WTC11 (cell line): Measurements from ENCODE around the gene SHANK2. TPM values are rescaled to one million over a fixed set of nuclear protein-coding genes. Genes with fewer than 3 reads are reported as not detected.

Source experiments
- ATAC-seq: fragments of 200-7000 bp; cut with Tn5 transposase; 2 replicates; pipeline ENCODE4 v1.10.0; 2021; ENCODE audit warnings: mild to moderate bottlenecking, moderate library complexity
- CTCF ChIA-PET: fragments of 300-600 bp; sonication (Branson Sonifier 250); formaldehyde crosslinking; loops from one replicate; lab custom pipeline; 2021; ENCODE audit warnings: antibody characterized with exemption; lab: Charles Lee
- POLR2A ChIA-PET: fragments of 350-600 bp; sonication (Branson Sonifier 250); formaldehyde crosslinking; loops from one replicate; lab custom pipeline; 2021; ENCODE audit warnings: antibody characterized with exemption; lab: Charles Lee
- DNase-seq: peaks from one replicate; pipeline ENCODE4 v3.0.0; 2021; ENCODE audit warnings: low spot score
- H3K27ac Mint-ChIP-seq: 2 replicates; pipeline ENCODE4 v1.8.0; 2021; ENCODE audit warnings: mixed read lengths
- H3K27me3 Mint-ChIP-seq: 2 replicates; pipeline ENCODE4 v1.8.0; 2021; ENCODE audit warnings: low read depth, mild to moderate bottlenecking, moderate library complexity, mixed read lengths
- H3K36me3 Mint-ChIP-seq: 2 replicates; pipeline ENCODE4 v1.8.0; 2021; ENCODE audit warnings: mixed read lengths
- H3K4me1 Mint-ChIP-seq: 2 replicates; pipeline ENCODE4 v1.8.0; 2022; ENCODE audit warnings: mixed read lengths
- H3K4me3 Mint-ChIP-seq: 2 replicates; pipeline ENCODE4 v1.8.0; 2021; ENCODE audit warnings: mild to moderate bottlenecking, moderate library complexity, mixed read lengths
- H3K9me3 Mint-ChIP-seq: 2 replicates; pipeline ENCODE4 v1.8.0; 2021; ENCODE audit warnings: mixed read lengths
- AFF4 ChIP-seq: sonication (generic); formaldehyde crosslinking; IDR thresholded peaks from 2 replicates; pipeline ENCODE4 v1.8.1; 2023; ENCODE audit warnings: mild to moderate bottlenecking, missing genetic modification reagents, borderline replicate concordance
- CDX4 ChIP-seq: fragments of 250-450 bp; sonication (Bioruptor Pico); IDR thresholded peaks from 2 replicates; pipeline ENCODE4 v1.9.0; 2021; ENCODE audit warnings: moderate library complexity, mild to moderate bottlenecking, inconsistent platforms, borderline replicate concordance
- FOXJ3 ChIP-seq: sonication (generic); formaldehyde crosslinking; IDR thresholded peaks from 2 replicates; pipeline ENCODE4 v1.9.0; 2021; ENCODE audit warnings: missing genetic modification reagents, mild to moderate bottlenecking, borderline replicate concordance
- GABPB1 ChIP-seq: sonication (generic); formaldehyde crosslinking; IDR thresholded peaks from 2 replicates; pipeline ENCODE4 v1.8.1; 2023; ENCODE audit warnings: mild to moderate bottlenecking, missing genetic modification reagents
- GRHL2 ChIP-seq: fragments of 250-450 bp; sonication (Bioruptor Pico); IDR thresholded peaks from 2 replicates; pipeline ENCODE4 v1.8.0; 2022; ENCODE audit warnings: mild to moderate bottlenecking, moderate library complexity; ENCODE audit not compliant: insufficient replicate concordance, severe bottlenecking
- IRF2 ChIP-seq: sonication (generic); formaldehyde crosslinking; IDR thresholded peaks from 2 replicates; pipeline ENCODE4 v1.8.0; 2022; ENCODE audit warnings: low read depth, missing genetic modification reagents, borderline replicate concordance
- JAZF1 ChIP-seq: fragments of 250-450 bp; sonication (Bioruptor Pico); IDR thresholded peaks from 2 replicates; pipeline ENCODE4 v1.9.0; 2021; ENCODE audit warnings: moderate library complexity, mild to moderate bottlenecking, inconsistent platforms
- MAX ChIP-seq: sonication (generic); formaldehyde crosslinking; IDR thresholded peaks from 2 replicates; pipeline ENCODE4 v1.8.0; 2022; ENCODE audit warnings: mild to moderate bottlenecking, missing genetic modification reagents
- NR1H2 ChIP-seq: sonication (generic); formaldehyde crosslinking; IDR thresholded peaks from 2 replicates; pipeline ENCODE4 v1.9.0; 2021; ENCODE audit warnings: mild to moderate bottlenecking, moderate library complexity, missing genetic modification reagents
- OVOL2 ChIP-seq: fragments of 250-450 bp; sonication (Bioruptor Pico); IDR thresholded peaks from 2 replicates; pipeline ENCODE4 v1.9.0; 2021; ENCODE audit warnings: mild to moderate bottlenecking, borderline replicate concordance
- SOX15 ChIP-seq: fragments of 250-450 bp; sonication (Bioruptor Pico); IDR thresholded peaks from 2 replicates; pipeline ENCODE4 v1.9.0; 2021; ENCODE audit warnings: mild to moderate bottlenecking
- TP53 ChIP-seq: sonication (generic); formaldehyde crosslinking; IDR thresholded peaks from 2 replicates; pipeline ENCODE4 v1.8.1; 2023; ENCODE audit warnings: mild to moderate bottlenecking, missing genetic modification reagents
- ZNF263 ChIP-seq: sonication (generic); formaldehyde crosslinking; IDR thresholded peaks from 2 replicates; pipeline ENCODE4 v1.8.1; 2022; ENCODE audit warnings: low read depth, mild to moderate bottlenecking, moderate library complexity, missing genetic modification reagents
- ZNF416 ChIP-seq: fragments of 250-450 bp; sonication (Bioruptor Pico); IDR thresholded peaks from 2 replicates; pipeline ENCODE4 v1.9.0; 2021; ENCODE audit warnings: mild to moderate bottlenecking, inconsistent platforms
- ZNF423 ChIP-seq: fragments of 250-450 bp; sonication (Bioruptor Pico); IDR thresholded peaks from 2 replicates; pipeline ENCODE4 v2.1.2; 2022; ENCODE audit warnings: mild to moderate bottlenecking, moderate library complexity
- total RNA-seq: library from RNA; stranded (reverse); gene quantifications from 3 replicates; pipeline ENCODE4 v1.2.3, GENCODE V29; 2021
- TF ChIP-seq, protein P1 (sequence below): fragments of 250-450 bp; sonication (Bioruptor Pico); IDR thresholded peaks from 2 replicates; pipeline ENCODE4 v2.1.2; 2022; ENCODE audit warnings: mild to moderate bottlenecking, moderate library complexity
- TF ChIP-seq, protein P2 (sequence below): sonication (generic); formaldehyde crosslinking; IDR thresholded peaks from 2 replicates; pipeline ENCODE4 v1.8.1; 2022; ENCODE audit warnings: low read depth, missing genetic modification reagents, borderline replicate concordance
- TF ChIP-seq, protein P3 (sequence below): sonication (generic); formaldehyde crosslinking; IDR thresholded peaks from 2 replicates; pipeline ENCODE4 v1.8.1; 2023; ENCODE audit warnings: mild to moderate bottlenecking, missing genetic modification reagents, moderate library complexity
- TF ChIP-seq, protein P4 (sequence below): sonication (generic); formaldehyde crosslinking; IDR thresholded peaks from 2 replicates; pipeline ENCODE4 v1.8.0; 2022; ENCODE audit warnings: mild to moderate bottlenecking, missing genetic modification reagents
- TF ChIP-seq, protein P5 (sequence below): sonication (generic); formaldehyde crosslinking; conservative IDR thresholded peaks from 2 replicates; pipeline ENCODE4 v1.8.1; 2023; ENCODE audit warnings: mild to moderate bottlenecking, low read depth, missing genetic modification reagents, moderate library complexity

Gene SHANK2
- total RNA-seq, 1 experiment from 2014 or later = 64.8 TPM

- TF ChIP-seq AFF4 = no peak
- TF ChIP-seq, protein P1, sequence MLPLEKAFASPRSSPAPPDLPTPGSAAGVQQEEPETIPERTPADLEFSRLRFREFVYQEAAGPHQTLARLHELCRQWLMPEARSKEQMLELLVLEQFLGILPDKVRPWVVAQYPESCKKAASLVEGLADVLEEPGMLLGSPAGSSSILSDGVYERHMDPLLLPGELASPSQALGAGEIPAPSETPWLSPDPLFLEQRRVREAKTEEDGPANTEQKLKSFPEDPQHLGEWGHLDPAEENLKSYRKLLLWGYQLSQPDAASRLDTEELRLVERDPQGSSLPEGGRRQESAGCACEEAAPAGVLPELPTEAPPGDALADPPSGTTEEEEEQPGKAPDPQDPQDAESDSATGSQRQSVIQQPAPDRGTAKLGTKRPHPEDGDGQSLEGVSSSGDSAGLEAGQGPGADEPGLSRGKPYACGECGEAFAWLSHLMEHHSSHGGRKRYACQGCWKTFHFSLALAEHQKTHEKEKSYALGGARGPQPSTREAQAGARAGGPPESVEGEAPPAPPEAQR (CRISPR knock-in tag) = no peak
- TF ChIP-seq, protein P2, sequence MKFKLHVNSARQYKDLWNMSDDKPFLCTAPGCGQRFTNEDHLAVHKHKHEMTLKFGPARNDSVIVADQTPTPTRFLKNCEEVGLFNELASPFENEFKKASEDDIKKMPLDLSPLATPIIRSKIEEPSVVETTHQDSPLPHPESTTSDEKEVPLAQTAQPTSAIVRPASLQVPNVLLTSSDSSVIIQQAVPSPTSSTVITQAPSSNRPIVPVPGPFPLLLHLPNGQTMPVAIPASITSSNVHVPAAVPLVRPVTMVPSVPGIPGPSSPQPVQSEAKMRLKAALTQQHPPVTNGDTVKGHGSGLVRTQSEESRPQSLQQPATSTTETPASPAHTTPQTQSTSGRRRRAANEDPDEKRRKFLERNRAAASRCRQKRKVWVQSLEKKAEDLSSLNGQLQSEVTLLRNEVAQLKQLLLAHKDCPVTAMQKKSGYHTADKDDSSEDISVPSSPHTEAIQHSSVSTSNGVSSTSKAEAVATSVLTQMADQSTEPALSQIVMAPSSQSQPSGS (CRISPR knock-in tag) = no peak
- TF ChIP-seq FOXJ3 = no peak
- TF ChIP-seq JAZF1 (CRISPR knock-in tag) = no peak
- TF ChIP-seq, protein P3, sequence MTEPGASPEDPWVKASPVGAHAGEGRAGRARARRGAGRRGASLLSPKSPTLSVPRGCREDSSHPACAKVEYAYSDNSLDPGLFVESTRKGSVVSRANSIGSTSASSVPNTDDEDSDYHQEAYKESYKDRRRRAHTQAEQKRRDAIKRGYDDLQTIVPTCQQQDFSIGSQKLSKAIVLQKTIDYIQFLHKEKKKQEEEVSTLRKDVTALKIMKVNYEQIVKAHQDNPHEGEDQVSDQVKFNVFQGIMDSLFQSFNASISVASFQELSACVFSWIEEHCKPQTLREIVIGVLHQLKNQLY (CRISPR knock-in tag) = no peak
- no peak for TF ChIP-seq IRF2
- TF ChIP-seq, protein P4, sequence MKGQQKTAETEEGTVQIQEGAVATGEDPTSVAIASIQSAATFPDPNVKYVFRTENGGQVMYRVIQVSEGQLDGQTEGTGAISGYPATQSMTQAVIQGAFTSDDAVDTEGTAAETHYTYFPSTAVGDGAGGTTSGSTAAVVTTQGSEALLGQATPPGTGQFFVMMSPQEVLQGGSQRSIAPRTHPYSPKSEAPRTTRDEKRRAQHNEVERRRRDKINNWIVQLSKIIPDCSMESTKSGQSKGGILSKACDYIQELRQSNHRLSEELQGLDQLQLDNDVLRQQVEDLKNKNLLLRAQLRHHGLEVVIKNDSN (CRISPR knock-in tag) = no peak
- no peak for TF ChIP-seq NR1H2
- TF ChIP-seq TP53 = no peak
- TF ChIP-seq, all 79 proteins: peak for 0
Measured at GRCh38 chr11:71240061-71240690, 12.2 kb downstream of the SHANK2 start (continued).

GRCh38 chr11:71239581-71239980 is 12.8 kb downstream of the SHANK2 start:
- H3K36me3 Mint-ChIP-seq = peaks cover 31% of the 10 kb centered on the region
- H3K9me3 Mint-ChIP-seq = no peaks in the 10 kb centered on the region
- no peak overlapping the region for H3K27ac Mint-ChIP-seq
- no peak for ATAC-seq
- no peaks in the 10 kb centered on the region for H3K27me3 Mint-ChIP-seq
- ChIA-PET CTCF (interaction anchor here (1.3 to 2.2 kb wide), 3 partner anchors 12 to 425 kb away, joined by 3 to 9 read pairs (median 3); partner anchors contain the start of gene SHANK2), POLR2A (no interaction called here)
- H3K4me3 Mint-ChIP-seq = no peak overlapping the region
- peaks cover 65% of the 10 kb centered on the region for H3K4me1 Mint-ChIP-seq
- no peak for DNase-seq
- no peak for TF ChIP-seq ZNF423
- TF ChIP-seq, protein P5, sequence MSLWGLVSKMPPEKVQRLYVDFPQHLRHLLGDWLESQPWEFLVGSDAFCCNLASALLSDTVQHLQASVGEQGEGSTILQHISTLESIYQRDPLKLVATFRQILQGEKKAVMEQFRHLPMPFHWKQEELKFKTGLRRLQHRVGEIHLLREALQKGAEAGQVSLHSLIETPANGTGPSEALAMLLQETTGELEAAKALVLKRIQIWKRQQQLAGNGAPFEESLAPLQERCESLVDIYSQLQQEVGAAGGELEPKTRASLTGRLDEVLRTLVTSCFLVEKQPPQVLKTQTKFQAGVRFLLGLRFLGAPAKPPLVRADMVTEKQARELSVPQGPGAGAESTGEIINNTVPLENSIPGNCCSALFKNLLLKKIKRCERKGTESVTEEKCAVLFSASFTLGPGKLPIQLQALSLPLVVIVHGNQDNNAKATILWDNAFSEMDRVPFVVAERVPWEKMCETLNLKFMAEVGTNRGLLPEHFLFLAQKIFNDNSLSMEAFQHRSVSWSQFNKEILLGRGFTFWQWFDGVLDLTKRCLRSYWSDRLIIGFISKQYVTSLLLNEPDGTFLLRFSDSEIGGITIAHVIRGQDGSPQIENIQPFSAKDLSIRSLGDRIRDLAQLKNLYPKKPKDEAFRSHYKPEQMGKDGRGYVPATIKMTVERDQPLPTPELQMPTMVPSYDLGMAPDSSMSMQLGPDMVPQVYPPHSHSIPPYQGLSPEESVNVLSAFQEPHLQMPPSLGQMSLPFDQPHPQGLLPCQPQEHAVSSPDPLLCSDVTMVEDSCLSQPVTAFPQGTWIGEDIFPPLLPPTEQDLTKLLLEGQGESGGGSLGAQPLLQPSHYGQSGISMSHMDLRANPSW = no peak
- TF ChIP-seq ZNF416 (CRISPR knock-in tag) = no peak
- no peak for TF ChIP-seq GABPB1
- TF ChIP-seq CDX4 (CRISPR knock-in tag) = no peak
- TF ChIP-seq OVOL2 = no peak
- TF ChIP-seq ZNF263 (CRISPR knock-in tag) = no peak
- no peak for TF ChIP-seq SOX15 (CRISPR knock-in tag)
- no peak for TF ChIP-seq MAX
- TF ChIP-seq AFF4 = no peak
- no peak for TF ChIP-seq GRHL2 (CRISPR knock-in tag)
